Body of pancreas (tissue), 4 donors: ENCODE data around the gene TSPEAR. TPM values are rescaled to one million over a fixed set of nuclear protein-coding genes. Genes with fewer than 3 reads are reported as not detected.

Source experiments
- ATAC-seq: fragments of 150-250 bp; one replicate; pipeline ENCODE4 v1.9.1; 2016
- DNase-seq, 4 donors: peaks; one replicate each; pipeline ENCODE4 v3.0.0-alpha.2; 2019
- H3K27ac ChIP-seq, 4 donors: fragments of 200-600 bp; sonication (generic); 1 replicate in 3 of 4; 2 replicates in 1 of 4; pipeline versions ENCODE4 v1.5.1 to v1.6.1; 2016 to 2019; ENCODE audit warnings: mild to moderate bottlenecking in 1 of 4, mixed read lengths in 1 of 4, moderate library complexity in 1 of 4
- H3K27me3 ChIP-seq, 2 donors: fragments of 200-600 bp; sonication (generic); one replicate each; pipeline ENCODE4 v1.6.0; 2016; ENCODE audit warnings: mild to moderate bottlenecking in 1 of 2
- H3K36me3 ChIP-seq, 2 donors: fragments of 200-600 bp; sonication (generic); replicated peaks in 1 of 2; 2 replicates each; pipeline ENCODE4 v1.5.1; 2016; ENCODE audit warnings: low read depth in 2 of 2; ENCODE audit not compliant: insufficient read depth in 1 of 2
- H3K4me1 ChIP-seq: fragments of 200-600 bp; sonication (generic); one replicate; pipeline ENCODE4 v1.6.0; 2016
- H3K4me3 ChIP-seq, 2 donors: fragments of 200-600 bp; sonication (generic); 1 replicate in 1 of 2; 2 replicates in 1 of 2; pipeline ENCODE4 v1.5.1; 2016 to 2019
- H3K9me3 ChIP-seq, 3 donors: fragments of 200-600 bp; sonication (generic); 1 replicate in 2 of 3; 2 replicates in 1 of 3; pipeline ENCODE4 v1.5.1; 2016
- CTCF ChIP-seq, 7 experiments: fragments of 450-650 bp in 4 of 7; fragments of 200-600 bp in 3 of 7; sonication (generic) in 3 of 7; IDR thresholded peaks; one replicate each; pipeline ENCODE4 v1.5.1; 2016 to 2019; ENCODE audit warnings: antibody characterized with exemption in 7 of 7
- POLR2A ChIP-seq, 3 donors: fragments of 450-650 bp; IDR thresholded peaks; one replicate each; pipeline ENCODE4 v1.6.1; 2016; ENCODE audit warnings: antibody characterized with exemption in 3 of 3, mild to moderate bottlenecking in 2 of 3
- WGBS, 2 donors: methylation state at CpG; one replicate each; pipeline ENCODE4 v1.1.5; 2017; 5-methylcytosine and 5-hydroxymethylcytosine counted together
- intact Hi-C: fragments of 100-400 bp; cut with DNase I; formaldehyde crosslinking; loops from one replicate; pipeline ENCODE4 v1.15.1; 2023
- total RNA-seq, 2 donors: library from RNA; depleted of rRNA; stranded (reverse); fragments of >200 nt; gene quantifications; one replicate each; pipeline ENCODE4 v1.1.0, GENCODE V29; 2016

Gene TSPEAR
- total RNA-seq, 2 donors from 2014 or later, result 0.52 TPM; not detected in 1

GRCh38 chr21:44732956-44733355 is 21.6 kb upstream of the TSPEAR start:
- 70 to 82% methylated on average over 8 to 11 of the region's 11 CpGs for WGBS, 2 donors

GRCh38 chr21:44732263-44732662 is 20.9 kb upstream of the TSPEAR start:
- 74 to 78% methylated on average over 9 to 10 of the region's 10 CpGs for WGBS, 2 donors
- H3K4me1 ChIP-seq, result no peaks in the 10 kb centered on the region
- TF ChIP-seq POLR2A (IDR thresholded peaks at IDR 0.05) (no peak), CTCF (IDR thresholded peaks at IDR 0.05) (no peak)
- peaks cover 0 to 4% (median 0%) of the 10 kb centered on the region in 3 donors for H3K9me3 ChIP-seq
- H3K27ac ChIP-seq, result no peak overlapping the region
- ATAC-seq (no peak), DNase-seq (no peak)
- intact Hi-C loops, result no loop called here
- H3K4me3 ChIP-seq, result no peak overlapping the region
- no peaks in the 10 kb centered on the region for H3K36me3 ChIP-seq
- no peaks in the 10 kb centered on the region for H3K27me3 ChIP-seq

More at GRCh38 chr21:44732956-44733355, 21.6 kb upstream of the TSPEAR start:
- TF ChIP-seq POLR2A (IDR thresholded peaks at IDR 0.05), result no peak
- TF ChIP-seq CTCF (IDR thresholded peaks at IDR 0.05), result no peak
- H3K9me3 ChIP-seq, result peaks cover 0 to 8% (median 0%) of the 10 kb centered on the region in 3 donors
- no peaks in the 10 kb centered on the region for H3K36me3 ChIP-seq
- ATAC-seq (no peak), DNase-seq (no peak)
- no peaks in the 10 kb centered on the region for H3K4me1 ChIP-seq
- intact Hi-C loops, result no loop called here
- no peak overlapping the region for H3K27ac ChIP-seq
- H3K4me3 ChIP-seq, result no peak overlapping the region
- H3K27me3 ChIP-seq, result no peaks in the 10 kb centered on the region

GRCh38 chr21:44730951-44731579 is 19.7 kb upstream of the TSPEAR start:
- Histone ChIP-seq H3K9me3 (no peaks in the 10 kb centered on the region), H3K36me3 (no peaks in the 10 kb centered on the region), H3K4me1 (no peaks in the 10 kb centered on the region), H3K27me3 (no peaks in the 10 kb centered on the region), H3K4me3 (no peak overlapping the region), H3K27ac (no peak overlapping the region)
- no peak for TF ChIP-seq POLR2A (IDR thresholded peaks at IDR 0.05)
- no peak for TF ChIP-seq CTCF (IDR thresholded peaks at IDR 0.05)
- 49 to 60% methylated on average over 9 of the region's 9 CpGs for WGBS, 2 donors
- ATAC-seq (no peak), DNase-seq (no peak)
- intact Hi-C loops, result no loop called here

GRCh38 chr21:44730028-44730395 is 18.6 kb upstream of the TSPEAR start:
- intact Hi-C loops, result no loop called here
- 70 to 73% methylated on average over 7 of the region's 7 CpGs for WGBS, 2 donors
- no peaks in the 10 kb centered on the region for H3K4me1 ChIP-seq
- no peak overlapping the region for H3K27ac ChIP-seq
- H3K4me3 ChIP-seq, result no peak overlapping the region
- ATAC-seq, result no peak
- no peak for DNase-seq
- no peaks in the 10 kb centered on the region for H3K9me3 ChIP-seq
- no peaks in the 10 kb centered on the region for H3K36me3 ChIP-seq
- no peaks in the 10 kb centered on the region for H3K27me3 ChIP-seq
- TF ChIP-seq POLR2A (IDR thresholded peaks at IDR 0.05) (no peak), CTCF (IDR thresholded peaks at IDR 0.05) (no peak)
